HG02981 (cell line): ENCODE data around the gene MYO3B.

Experiments used
- ATAC-seq: cut with Tn5 transposase; IDR thresholded peaks from one replicate; pipeline ENCODE4 v1.9.1; 2021; ENCODE audit warnings: mild to moderate bottlenecking, moderate library complexity; ENCODE audit not compliant: unreplicated experiment

MYO3B gene

DNA sequence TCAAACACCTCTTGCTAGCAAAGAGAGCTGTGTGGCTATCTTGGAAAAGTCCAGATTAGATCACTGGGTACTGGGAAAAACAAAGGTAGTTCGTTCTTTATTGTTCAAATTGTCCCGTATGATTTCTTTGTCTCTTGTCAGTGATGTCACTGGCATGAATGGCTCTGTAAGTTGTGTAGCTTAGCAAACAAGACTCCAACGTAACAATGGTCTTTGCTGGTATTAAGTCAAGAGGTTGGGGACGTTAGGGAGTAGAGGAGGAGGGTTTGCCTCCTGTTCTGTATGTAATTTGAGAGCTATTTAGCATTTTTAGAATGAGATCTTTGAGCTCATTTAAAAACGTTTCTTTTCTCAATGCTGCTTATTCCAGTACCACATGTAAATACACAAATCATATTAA, 320.7 kb downstream of the MYO3B start:
- no peak for ATAC-seq

DNA sequence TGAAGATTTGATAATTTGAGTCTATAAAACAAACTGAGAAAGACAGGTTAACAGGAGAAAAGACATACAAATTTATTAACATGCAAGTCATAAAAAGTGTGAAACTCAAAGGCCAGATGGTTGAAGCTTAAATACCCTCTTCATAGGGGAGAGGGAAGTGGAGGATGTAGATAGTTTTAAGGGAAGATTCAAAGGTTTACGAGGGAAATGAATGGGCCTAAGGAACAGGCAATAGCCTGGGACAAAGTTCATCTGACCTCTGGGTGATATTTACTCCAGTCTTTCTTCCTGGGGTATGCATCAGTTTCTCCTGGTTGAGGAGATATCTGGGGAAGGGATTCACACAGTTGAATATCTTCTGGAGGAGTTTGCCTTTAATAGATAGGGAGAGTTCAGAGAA, 322.2 kb downstream of the MYO3B start:
- no peak for ATAC-seq

DNA sequence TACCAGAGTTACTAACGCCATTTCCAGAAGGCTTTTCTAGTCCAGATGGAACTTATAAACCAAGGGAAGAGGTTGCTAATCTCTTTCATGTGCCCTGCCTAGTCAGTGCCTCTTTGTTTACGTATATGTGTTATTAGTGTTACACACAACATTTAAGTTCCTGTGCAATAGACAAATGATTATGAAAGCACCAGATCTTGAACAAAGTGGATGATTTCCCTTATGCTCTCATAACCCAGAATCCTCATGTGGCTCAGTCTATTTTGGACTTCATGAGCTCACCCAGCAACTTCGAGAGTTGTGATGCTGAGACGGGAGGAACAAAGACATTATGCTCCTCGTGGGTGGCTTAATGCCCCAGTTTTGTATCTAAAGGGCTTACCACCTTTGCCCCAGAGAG, 322.8 kb downstream of the MYO3B start:
- ATAC-seq: no peak

DNA sequence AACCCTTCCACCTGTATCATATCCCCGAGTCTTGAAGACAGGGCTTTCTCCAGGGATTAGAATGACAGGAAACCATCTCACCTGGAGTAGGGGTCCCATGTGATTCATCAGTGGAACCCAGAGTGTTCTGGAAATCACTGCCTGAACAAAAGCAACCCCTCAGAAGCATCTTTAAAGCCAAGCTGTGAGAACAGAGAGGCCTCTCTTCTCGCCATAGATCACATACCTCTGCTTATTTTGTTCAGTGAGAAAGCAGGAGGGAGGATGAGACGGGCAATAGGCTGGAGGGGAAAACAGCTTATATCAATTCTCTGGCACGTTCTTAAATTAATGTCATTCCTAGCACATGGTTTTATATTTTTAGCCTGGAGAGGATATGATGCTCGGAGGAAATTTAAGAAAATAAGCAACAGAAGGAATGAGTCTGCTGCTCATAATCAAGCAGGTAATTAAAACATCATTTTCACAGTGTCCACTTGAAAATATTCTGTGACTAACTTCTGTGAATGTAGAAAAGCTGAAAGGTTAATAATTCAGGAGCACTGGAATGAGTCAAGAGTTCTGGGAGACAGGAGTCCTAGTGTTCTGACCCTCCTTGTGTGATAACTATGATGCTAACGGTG, 323.6 kb downstream of the MYO3B start:
- no peak for ATAC-seq

DNA sequence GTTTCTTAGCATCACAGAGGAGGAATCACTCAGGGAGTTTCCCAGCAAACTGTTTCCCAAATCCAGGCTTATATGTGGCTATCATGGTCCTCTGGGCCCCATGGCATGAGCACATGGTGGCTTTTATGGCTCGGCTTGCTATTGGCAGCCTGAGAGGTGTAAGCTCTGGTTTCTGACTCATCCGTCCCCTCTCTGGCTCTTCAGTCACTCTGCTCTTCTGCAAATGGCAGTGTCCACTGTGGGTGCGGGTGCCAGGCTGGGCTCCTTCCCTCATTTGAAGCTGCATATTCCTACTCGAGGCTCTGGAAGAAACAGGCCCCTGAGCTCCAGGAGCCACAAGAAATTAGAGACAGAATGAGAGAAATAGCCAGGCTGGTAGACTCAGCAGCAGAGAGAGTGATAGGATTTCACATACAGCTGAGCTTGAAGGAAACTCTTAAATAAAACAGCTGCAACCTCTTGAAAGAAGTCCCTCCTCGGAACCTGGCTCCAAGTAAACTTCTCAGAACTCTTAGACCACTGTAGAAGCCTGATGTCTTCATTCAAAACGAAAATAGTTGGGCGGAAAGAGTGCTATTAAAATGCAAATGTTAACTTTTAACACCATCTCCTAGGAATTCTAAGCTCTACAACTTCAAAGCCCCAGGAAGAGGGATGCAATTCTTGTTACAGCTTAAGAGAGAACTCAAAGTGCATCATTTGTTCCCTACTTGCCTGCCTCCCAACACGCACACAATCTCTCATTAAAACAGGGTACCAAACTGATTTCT, 324.6 kb downstream of the MYO3B start:
- ATAC-seq: no peak

DNA sequence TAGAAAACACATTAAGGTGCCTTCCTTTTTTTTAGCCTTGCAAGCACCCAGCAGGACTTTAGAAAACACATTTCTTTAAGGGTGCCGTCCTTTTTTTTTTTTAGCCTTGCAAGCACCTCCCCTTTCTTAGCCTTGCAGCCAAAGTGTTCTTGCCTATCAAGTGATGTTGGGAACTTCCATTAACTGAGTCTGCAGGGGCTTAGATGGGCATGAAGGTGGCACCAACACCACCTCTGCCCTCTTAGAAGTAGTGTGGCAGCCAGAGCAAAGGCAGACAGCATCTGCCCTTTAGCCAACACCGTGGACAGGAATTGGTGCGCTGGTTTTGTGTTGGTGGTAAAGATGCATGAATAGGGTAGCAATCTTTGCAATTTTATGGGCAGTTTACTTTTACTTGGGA, 325.6 kb downstream of the MYO3B start:
- ATAC-seq: no peak

DNA sequence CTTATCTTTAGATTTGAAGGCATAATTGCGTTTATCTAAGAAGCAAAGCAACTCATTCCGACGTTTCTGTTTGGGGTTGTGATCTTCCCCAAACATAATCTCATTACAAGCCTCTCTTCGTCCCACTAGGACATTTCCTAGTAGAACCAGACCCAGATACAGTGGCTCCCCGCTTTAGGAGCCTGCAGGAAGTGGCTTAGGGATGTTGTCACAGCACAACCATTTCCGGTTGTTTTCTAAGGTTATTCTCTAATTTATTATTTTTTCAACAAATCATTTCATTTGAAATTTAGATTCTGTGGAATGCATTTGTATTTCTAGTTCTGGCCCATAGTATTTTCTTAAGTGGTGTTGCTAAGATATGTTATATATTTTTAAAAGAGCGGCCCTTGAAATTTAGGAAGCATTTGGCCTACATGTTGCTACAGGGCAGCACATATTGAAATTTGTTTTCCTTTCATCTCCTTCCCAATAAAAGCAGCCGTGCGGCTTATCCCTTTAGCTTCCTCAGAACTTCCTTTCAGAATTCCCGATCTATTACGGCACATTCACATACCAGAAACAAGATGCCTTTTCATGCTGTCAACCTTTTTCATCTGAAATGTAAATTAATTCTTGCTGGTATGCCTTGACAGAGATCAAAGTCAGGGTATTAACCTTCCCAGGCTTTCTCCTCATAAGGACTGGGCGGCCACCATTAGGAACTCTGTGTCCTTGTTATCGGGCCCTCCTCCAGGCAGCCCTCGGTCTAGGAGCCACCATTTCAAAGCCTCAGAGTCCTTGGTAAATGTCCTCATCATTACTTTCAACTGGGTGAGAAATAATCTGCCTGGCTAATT, 326.2 kb downstream of the MYO3B start:
- no peak for ATAC-seq

DNA sequence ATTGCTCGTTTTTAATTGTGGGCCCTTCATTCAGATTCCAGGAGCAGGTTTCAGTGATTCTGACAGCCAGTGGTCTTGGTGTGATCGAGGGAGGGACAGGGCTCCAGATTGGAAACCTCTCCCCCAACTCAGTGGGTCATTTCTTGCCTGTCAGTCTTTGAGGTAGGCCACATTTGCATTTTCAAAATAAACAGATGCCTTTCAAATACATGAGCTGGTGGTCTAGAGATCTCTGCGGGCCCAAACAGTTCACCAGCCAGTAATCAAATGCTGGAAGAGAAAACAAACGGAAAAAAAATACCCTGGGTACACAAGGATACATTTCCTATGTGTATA, 326.8 kb downstream of the MYO3B start:
- no peak for ATAC-seq

DNA sequence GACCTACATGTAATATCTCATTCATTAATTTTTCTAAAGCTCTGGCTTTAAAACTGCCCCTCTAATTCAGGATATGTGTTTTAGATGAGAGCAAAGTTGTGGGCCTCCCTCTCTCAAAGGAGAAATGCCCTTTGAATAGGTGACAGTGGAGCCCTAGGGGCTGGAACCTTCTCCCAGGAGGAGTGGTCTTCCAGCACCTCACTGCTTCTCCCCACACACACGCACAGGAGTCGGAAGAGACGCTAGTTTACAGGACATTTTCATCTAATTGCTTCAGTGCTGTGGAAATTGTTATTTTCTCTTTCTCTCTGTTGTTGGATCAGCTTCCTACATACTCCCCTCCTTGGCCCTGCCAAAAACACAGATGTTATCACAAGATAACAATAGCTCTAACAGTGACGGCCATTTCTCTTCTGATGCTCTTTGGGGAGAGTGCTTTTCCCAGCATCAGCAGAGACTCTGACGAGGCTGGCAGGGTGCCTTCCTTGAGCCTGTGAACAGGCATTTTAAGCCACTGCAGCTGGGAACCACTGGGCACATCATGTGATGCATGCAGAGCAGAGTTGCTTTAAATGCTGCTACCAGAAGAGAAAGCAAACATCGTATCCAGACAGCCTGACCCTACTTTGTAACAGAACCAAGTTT, 327.8 kb downstream of the MYO3B start:
- ATAC-seq: no peak

DNA sequence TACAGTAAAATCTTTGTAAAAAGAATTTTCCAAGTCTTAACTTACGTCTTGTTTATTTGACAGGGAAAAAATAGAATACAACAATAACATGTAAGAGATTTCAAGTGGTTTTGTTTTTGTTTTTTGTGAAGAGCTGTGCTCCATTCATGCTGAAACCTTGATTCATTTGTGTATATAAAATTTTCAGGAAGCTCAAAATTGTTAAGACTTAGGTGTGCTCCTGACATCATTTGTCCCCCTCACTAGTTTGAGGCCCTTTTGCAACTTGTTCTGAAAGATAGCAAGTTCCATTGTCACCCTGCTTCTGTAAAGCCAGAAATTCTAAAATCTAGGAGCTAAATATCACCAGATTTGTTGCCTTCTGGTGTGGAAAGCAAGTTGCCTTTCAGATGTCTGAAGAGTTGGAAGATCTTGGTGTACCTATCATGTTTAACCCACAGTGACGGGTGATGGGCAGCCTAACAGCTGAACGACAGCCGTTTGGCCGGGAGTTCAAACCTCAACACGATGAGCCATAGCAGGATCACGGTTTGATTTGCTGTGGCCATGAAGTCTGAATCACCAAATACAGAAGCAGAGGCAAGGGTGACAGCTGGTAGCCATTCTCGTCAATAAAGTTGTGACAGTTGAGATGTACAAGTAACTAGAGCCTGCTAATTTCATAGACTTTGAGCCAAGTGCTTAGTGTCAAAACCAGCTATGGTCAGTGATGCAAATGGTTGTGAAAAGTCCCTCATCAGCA, 331.7 kb downstream of the MYO3B start:
- no peak for ATAC-seq

DNA sequence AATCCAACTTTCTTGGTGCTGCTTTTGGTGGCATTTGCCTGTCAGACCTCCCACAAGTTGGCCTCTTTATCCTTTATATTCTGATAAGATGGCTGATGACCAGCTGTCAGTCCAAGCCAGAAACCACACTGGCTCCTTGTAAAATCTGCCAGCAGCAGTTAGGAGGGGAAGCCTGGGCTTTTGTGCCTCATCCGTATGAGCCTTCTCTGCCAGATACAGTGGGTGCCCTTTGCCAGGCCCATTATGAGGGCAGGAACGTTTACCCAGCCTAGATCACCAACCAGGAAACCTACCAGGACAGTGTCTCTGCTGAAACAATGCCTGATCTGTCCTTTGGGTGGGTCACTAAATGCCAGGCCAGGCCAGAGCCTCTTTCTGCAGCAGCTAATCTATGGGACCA, 334.3 kb downstream of the MYO3B start:
- no peak for ATAC-seq

DNA sequence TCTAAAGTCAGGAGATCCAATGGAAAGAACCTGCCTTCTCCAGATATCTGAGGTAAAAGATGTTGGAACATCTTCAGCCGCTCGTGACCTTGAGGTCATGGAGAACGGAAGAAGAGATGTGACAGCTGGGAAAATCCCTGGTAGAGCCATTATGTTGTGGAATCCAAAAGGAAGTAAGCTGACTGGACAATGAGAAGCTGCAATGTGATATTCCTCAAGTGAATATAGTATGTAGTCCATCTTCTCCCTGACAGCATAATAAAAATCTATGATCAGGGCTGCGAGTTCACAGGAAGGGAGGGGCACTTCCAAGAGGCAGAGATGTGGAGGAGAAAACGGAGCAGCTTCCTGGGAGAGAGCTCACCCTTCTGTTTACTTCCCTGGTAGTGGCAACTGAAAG, 336.2 kb downstream of the MYO3B start:
- ATAC-seq: no peak

DNA sequence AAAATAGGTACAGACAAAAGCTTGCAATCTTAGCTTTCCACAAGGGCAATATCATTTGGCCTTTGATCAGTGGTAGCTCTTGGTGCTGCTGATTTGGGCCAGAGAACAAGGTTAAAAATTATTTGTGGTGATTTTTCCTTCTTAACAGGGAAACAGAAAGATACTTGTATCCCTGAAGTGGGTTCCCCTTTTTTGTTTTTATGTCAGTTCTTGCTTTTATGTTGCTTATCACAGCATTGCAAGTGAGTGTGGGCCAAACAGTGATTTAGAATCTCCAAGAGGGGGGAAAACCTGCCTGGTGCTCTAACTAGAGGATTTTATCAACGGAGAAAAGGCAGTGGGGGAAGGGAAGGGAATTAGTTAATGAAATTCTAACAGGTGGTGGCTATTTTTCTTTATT, 339.6 kb downstream of the MYO3B start:
- no peak for ATAC-seq

DNA sequence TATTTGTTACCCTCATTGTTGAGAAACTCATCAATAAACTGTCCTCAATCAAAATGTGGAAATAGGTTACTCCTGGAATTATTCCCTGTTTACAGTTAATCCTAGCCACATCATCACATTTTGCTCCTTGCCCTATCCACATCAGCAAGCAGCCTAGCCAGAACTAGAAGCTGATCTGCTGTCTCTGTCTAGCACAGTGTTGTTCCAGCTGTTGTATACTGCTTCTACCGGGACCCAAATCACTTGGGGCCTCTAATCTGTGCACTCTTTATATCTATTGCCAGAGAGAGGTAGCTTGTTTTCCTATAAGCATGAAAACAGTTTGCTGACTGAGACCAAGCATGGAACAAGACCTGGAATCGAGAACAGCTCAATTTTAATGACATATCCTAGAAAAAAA, 341.0 kb downstream of the MYO3B start:
- ATAC-seq: no peak

DNA sequence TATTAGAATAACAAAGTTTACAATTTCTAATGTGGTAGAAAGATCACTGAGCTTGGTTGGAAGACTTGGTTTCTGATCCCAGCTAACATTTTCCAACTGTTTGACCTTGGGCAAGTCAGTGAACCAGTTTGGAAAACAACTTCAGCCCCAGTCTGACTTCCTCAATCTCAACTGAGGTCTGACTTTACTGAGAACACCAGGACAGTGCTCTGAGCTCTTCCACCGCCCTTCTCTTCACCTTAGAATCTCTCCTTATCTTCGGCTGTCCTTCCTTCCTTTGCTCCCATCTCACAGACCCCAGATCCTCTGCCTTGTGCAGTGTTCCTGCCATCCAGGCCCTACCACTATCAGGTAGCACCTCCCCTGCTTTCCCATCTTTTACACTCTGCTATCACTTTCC, 343.4 kb downstream of the MYO3B start:
- no peak for ATAC-seq

DNA sequence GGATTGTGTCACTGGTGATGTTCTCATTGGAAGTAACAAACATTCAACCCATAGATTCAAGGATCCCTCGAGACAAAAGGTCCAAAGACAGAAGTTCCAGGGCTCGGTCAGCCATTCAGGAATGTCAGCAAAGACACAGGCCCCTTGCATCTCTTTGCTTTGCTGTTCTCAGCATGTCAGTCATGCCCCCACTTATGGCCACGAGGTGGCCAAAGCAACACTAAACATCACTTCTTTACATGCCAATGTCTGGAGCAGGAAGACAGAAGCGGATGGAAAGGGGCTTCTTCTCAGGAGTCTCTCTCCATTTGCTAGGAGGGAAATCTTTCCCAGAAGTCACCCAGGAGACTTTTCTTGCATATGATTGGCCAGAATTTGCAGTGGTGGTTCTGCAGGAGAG, 345.6 kb downstream of the MYO3B start:
- ATAC-seq: no peak

DNA sequence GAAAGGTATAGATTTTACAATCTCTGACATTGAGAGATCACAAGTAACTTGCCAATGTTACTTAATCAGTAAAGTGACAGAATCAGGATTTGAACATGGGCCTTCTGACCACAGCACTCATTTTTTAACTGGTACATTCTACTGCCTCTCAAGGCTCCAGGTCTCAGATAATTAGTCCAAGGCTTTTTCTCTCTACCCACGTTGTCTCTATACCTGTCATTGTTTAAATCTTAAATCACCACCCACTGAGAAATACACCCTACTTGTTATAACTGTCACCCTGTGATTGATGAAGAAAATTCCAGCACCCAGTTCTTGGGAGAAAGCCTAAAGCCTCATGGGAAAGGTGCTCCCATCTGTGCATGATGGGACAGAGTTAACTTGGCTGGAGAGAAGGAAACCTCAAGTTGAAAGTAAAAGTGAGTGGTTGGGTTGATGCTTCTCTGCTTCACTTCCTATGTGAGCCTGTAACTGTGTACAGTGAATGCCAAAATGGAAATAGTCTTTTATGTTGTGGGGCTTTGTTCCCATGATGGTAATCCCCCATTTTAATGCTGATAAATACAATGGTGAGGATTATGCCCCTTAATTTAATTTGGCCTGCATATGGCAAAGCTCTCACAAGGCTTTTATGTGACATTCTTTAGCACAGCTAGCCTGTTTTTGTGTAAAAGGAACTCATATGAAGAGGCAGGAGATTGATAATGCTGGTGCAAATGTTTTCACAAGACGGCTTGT, 347.1 kb downstream of the MYO3B start:
- ATAC-seq: peak; percentile 90

DNA sequence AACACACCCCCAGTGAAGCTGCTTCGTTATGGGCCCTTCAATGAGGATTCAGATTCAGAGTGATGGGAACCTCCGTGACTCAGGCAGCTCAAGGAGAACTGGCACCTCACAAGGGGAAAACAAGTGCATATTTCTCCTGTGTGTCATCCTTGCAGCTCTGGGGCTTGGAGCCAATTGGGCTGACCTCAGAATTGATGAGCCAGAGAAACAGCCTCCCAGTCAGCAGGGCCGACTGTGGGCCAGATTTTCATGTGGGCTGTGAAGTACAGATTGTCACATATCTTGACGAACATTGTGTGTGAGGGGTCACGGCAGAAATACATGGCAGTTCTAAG, 347.6 kb downstream of the MYO3B start:
- ATAC-seq: no peak

DNA sequence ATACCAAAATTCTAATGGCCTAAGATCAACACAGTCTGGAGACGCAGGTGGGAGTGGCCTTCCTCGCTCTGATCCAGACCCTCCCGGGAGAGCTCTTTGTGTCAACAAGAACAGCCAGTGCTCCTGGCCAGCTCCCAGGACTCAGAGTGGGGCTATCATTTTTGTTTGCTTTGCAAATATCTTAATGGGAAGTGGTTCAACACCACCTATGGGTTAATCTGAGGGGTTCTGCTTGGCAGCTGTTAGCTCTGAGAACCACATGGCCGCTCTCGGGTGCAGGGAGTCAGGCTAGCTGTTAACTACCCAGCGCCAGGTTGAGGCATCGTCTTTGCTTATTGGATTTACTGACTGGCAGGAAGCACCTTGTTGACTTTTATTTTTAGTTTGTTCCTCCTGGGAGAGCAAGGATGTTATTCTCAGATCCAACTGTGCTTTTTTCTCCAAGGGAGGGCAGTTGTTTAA, 352.4 kb downstream of the MYO3B start:
- peak; percentile 47 for ATAC-seq
